Gastroesophageal sphincter (tissue), 4 donors: ENCODE results near the gene CCDC159. TPM values are rescaled to one million over a fixed set of nuclear protein-coding genes. Genes with fewer than 3 reads are reported as not detected.
"Not testable (repeated sequence)": the region's sequence is repeated elsewhere in the genome, so short reads cannot be mapped to it uniquely, and the experiment has no call there.

Experiments used
- ATAC-seq: fragments of 150-250 bp; one replicate; pipeline ENCODE4 v1.9.1; 2016; ENCODE audit warnings: mild to moderate bottlenecking, moderate library complexity
- H3K27ac ChIP-seq, 4 donors: fragments of 200-600 bp; sonication (generic) in 3 of 4; 1 replicate in 3 of 4; 2 replicates in 1 of 4; pipeline ENCODE4 v1.5.1; 2016 to 2019
- H3K27me3 ChIP-seq: fragments of 200-600 bp; sonication (generic); one replicate; pipeline ENCODE4 v1.5.1; 2019
- H3K36me3 ChIP-seq, 2 donors: fragments of 200-600 bp; sonication (generic); one replicate each; pipeline ENCODE4 v1.5.1; 2019; ENCODE audit warnings: control low read depth in 1 of 2
- H3K4me1 ChIP-seq, 3 donors: fragments of 200-600 bp; sonication (generic); 1 replicate in 2 of 3; 2 replicates in 1 of 3; pipeline ENCODE4 v1.5.1; 2016 to 2019; ENCODE audit warnings: control low read depth in 2 of 3
- H3K4me3 ChIP-seq, 2 donors: fragments of 200-600 bp; sonication (generic); one replicate each; pipeline ENCODE4 v1.5.1; 2019; ENCODE audit warnings: mild to moderate bottlenecking in 1 of 2, moderate library complexity in 1 of 2
- H3K9me3 ChIP-seq, 3 donors: fragments of 200-600 bp; sonication (generic); one replicate each; pipeline ENCODE4 v1.5.1; 2017 to 2019; ENCODE audit warnings: control low read depth in 2 of 3
- CTCF ChIP-seq, 4 experiments: fragments of 200-600 bp in 2 of 4; fragments of 450-650 bp in 2 of 4; sonication (generic) in 1 of 4; IDR thresholded peaks; one replicate each; pipeline ENCODE4 v1.5.1; 2017 to 2019; ENCODE audit warnings: antibody characterized with exemption in 4 of 4, mild to moderate bottlenecking in 2 of 4, moderate library complexity in 2 of 4
- EP300 ChIP-seq: sonication (generic); formaldehyde crosslinking; IDR thresholded peaks from one replicate; pipeline ENCODE4 v1.6.1; 2017; ENCODE audit warnings: antibody characterized with exemption, mild to moderate bottlenecking
- POLR2A ChIP-seq, 2 donors: fragments of 450-650 bp; IDR thresholded peaks; one replicate each; pipeline ENCODE4 v1.6.1; 2017; ENCODE audit warnings: antibody characterized with exemption in 2 of 2, mild to moderate bottlenecking in 2 of 2, moderate library complexity in 1 of 2
- POLR2AphosphoS5 ChIP-seq: sonication (generic); formaldehyde crosslinking; IDR thresholded peaks from one replicate; pipeline ENCODE4 v1.6.1; 2017; ENCODE audit warnings: antibody characterized with exemption
- WGBS, 2 donors: methylation state at CpG; one replicate each; pipeline ENCODE4 v1.1.5; 2018; ENCODE audit warnings: low coverage in 1 of 2; 5-methylcytosine and 5-hydroxymethylcytosine counted together
- total RNA-seq, 4 donors: library from RNA; depleted of rRNA; stranded (reverse); fragments of >200 nt; gene quantifications; one replicate each; pipeline ENCODE4 v1.1.0, GENCODE V29; 2016

The CCDC159 gene
- total RNA-seq, 4 donors from 2014 or later = 6.6 to 30.0 (median 19.0) TPM

GRCh38 chr19:11375143-11375948, 29.0 kb downstream of the CCDC159 start:
- H3K9me3 ChIP-seq = no peaks in the 10 kb centered on the region
- peak overlapping the region; percentile 33 to 72 for H3K4me3 ChIP-seq
- no peak for TF ChIP-seq CTCF (IDR thresholded peaks at IDR 0.05)
- TF ChIP-seq POLR2A (IDR thresholded peaks at IDR 0.05) = peak in 1 of 2 donors; percentile 15
- peak; percentile 39 for TF ChIP-seq POLR2AphosphoS5
- no peak for TF ChIP-seq EP300
- peak; percentile 0 for ATAC-seq
- H3K27me3 ChIP-seq = no peaks in the 10 kb centered on the region
- peaks cover 0 to 62% (median 26%) of the 10 kb centered on the region in 3 donors for H3K4me1 ChIP-seq
- 0 to 6% methylated on average over 10 to 16 of the region's 27 CpGs for WGBS, 2 donors
- peaks cover 0 to 17% of the 10 kb centered on the region in 2 donors for H3K36me3 ChIP-seq
- H3K27ac ChIP-seq = peak overlapping the region; percentile 82 to 99 (median 96)

GRCh38 chr19:11377237-11377636, 30.9 kb downstream of the CCDC159 start:
- Histone ChIP-seq H3K4me3 (no peak overlapping the region), H3K27me3 (peaks cover 9% of the 10 kb centered on the region), H3K9me3 (no peaks in the 10 kb centered on the region), H3K27ac (peak overlapping the region in 3 of 4 donors; percentile 51 to 70 (median 51)), H3K4me1 (peaks cover 0 to 81% (median 33%) of the 10 kb centered on the region in 3 donors), H3K36me3 (peaks cover 0 to 10% of the 10 kb centered on the region in 2 donors)
- ATAC-seq = no peak
- TF ChIP-seq POLR2AphosphoS5 = no peak
- TF ChIP-seq POLR2A (IDR thresholded peaks at IDR 0.05) = no peak
- no peak for TF ChIP-seq EP300
- no peak for TF ChIP-seq CTCF (IDR thresholded peaks at IDR 0.05)

- peaks cover 0 to 10% of the 10 kb centered on the region in 2 donors for H3K36me3 ChIP-seq
- H3K27me3 ChIP-seq = peaks cover 14% of the 10 kb centered on the region
- no peak for TF ChIP-seq EP300
- TF ChIP-seq POLR2A (IDR thresholded peaks at IDR 0.05) = no peak
- no peak for TF ChIP-seq CTCF (IDR thresholded peaks at IDR 0.05)
- no peak for TF ChIP-seq POLR2AphosphoS5
- no peak overlapping the region for H3K4me3 ChIP-seq
- peaks cover 0 to 86% (median 35%) of the 10 kb centered on the region in 3 donors for H3K4me1 ChIP-seq
- WGBS, 2 donors = 84 to 100% methylated on average over 2 of the region's 3 CpGs
- no peaks in the 10 kb centered on the region for H3K9me3 ChIP-seq
- ATAC-seq = no peak
- peak overlapping the region in 3 of 4 donors; percentile 51 to 69 (median 51) for H3K27ac ChIP-seq
These were observed 31.4 kb downstream of the CCDC159 start for GRCh38 chr19:11377756-11378155.

- peak overlapping the region in 3 of 4 donors; percentile 51 to 69 (median 51) for H3K27ac ChIP-seq
- H3K36me3 ChIP-seq = peaks cover 0 to 10% of the 10 kb centered on the region in 2 donors
- peaks cover 22% of the 10 kb centered on the region for H3K27me3 ChIP-seq
- H3K9me3 ChIP-seq = no peaks in the 10 kb centered on the region
- peak in 3 of 4 experiments; percentile 33 to 61 (median 40) for TF ChIP-seq CTCF (IDR thresholded peaks at IDR 0.05)
- no peak for TF ChIP-seq POLR2AphosphoS5
- TF ChIP-seq EP300 = no peak
- TF ChIP-seq POLR2A (IDR thresholded peaks at IDR 0.05) = no peak
- 8% methylated on average over 2 of the region's 8 CpGs; no CpG with 5 or more reads in 1 of the 2 donors for WGBS, 2 donors
- no peak for ATAC-seq
- H3K4me1 ChIP-seq = peaks cover 0 to 92% (median 43%) of the 10 kb centered on the region in 3 donors
- no peak overlapping the region for H3K4me3 ChIP-seq
These were observed 32.2 kb downstream of the CCDC159 start for GRCh38 chr19:11378319-11379189.

GRCh38 chr19:11379269-11379845, 33.0 kb downstream of the CCDC159 start:
- Histone ChIP-seq H3K4me1 (peaks cover 0 to 92% (median 44%) of the 10 kb centered on the region in 3 donors), H3K27me3 (peaks cover 30% of the 10 kb centered on the region)
- not testable (repeated sequence) for ATAC-seq, H3K4me3 ChIP-seq, H3K27ac ChIP-seq, H3K36me3 ChIP-seq, H3K9me3 ChIP-seq
- WGBS, 2 donors = 66 to 81% methylated on average over 4 to 13 of the region's 14 CpGs
